ENCODE measurements around the gene GRID1.
"Not testable (repeated sequence)": the region's sequence is repeated elsewhere in the genome, so short reads cannot be mapped to it uniquely, and the experiment has no call there.

Gene GRID1

GRCh38 chr10:86187499-86188239, 178.9 kb downstream of the GRID1 start:
- no peak for DNase-seq

- no peak for DNase-seq
Measured at GRCh38 chr10:86186633-86187032, 180.0 kb downstream of the GRID1 start.

GRCh38 chr10:86182595-86182994, 184.0 kb downstream of the GRID1 start:
- no peak for DNase-seq

- DNase-seq = no peak
Measured at GRCh38 chr10:86182150-86182549, 184.4 kb downstream of the GRID1 start.

GRCh38 chr10:86180861-86181260, 185.7 kb downstream of the GRID1 start:
- no peak for DNase-seq

GRCh38 chr10:86179961-86180360, 186.6 kb downstream of the GRID1 start:
- no peak for DNase-seq

- DNase-seq = no peak
Measured at GRCh38 chr10:86179153-86179524, 187.5 kb downstream of the GRID1 start.

GRCh38 chr10:86178401-86179152, 188.0 kb downstream of the GRID1 start:
- no peak for DNase-seq

GRCh38 chr10:86177537-86178155, 188.9 kb downstream of the GRID1 start:
- no peak for DNase-seq

- DNase-seq = no peak
Measured at GRCh38 chr10:86176850-86177536, 189.6 kb downstream of the GRID1 start.

GRCh38 chr10:86175476-86175875, 191.1 kb downstream of the GRID1 start:
- DNase-seq = not testable (repeated sequence)

GRCh38 chr10:86172301-86172700, 194.3 kb downstream of the GRID1 start:
- no peak for DNase-seq

- DNase-seq = no peak
Measured at GRCh38 chr10:86170255-86171108, 196.1 kb downstream of the GRID1 start.

GRCh38 chr10:86169506-86170254, 196.9 kb downstream of the GRID1 start:
- no peak for DNase-seq

- no peak for DNase-seq
Measured at GRCh38 chr10:86169066-86169465, 197.5 kb downstream of the GRID1 start.

- no peak for DNase-seq
Measured at GRCh38 chr10:86168256-86168655, 198.3 kb downstream of the GRID1 start.

GRCh38 chr10:86167762-86168128, 198.8 kb downstream of the GRID1 start:
- DNase-seq = no peak

GRCh38 chr10:86167121-86167761, 199.4 kb downstream of the GRID1 start:
- DNase-seq = no peak

GRCh38 chr10:86165666-86166065, 200.9 kb downstream of the GRID1 start:
- no peak for DNase-seq

- no peak for DNase-seq
Measured at GRCh38 chr10:86164960-86165630, 201.5 kb downstream of the GRID1 start.
